ENCODE data around the gene CACNB4.

Gene CACNB4

DNA sequence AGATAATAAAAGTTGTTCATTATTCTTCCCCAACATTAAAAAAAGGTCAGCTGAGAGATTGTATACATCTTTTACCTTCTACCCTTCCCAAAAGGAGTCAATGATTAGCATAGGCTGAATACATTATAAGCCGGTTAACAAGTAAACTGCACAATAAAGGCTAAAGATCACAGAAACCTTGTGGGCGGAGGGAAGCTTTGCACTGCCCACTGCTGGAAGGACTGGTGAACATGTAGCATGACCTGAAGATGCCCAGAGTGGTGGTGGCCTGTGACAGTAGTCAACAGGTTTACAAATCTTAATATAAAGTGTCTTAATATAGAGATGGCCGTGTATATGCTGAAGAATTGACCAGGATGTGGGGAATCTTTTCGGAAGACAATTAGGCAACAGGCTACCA, 306.3 kb downstream of the CACNB4 start:
- no peak for DNase-seq (ENCODE audit: low read depth in 1 of 2, low spot score in 1 of 2)

DNA sequence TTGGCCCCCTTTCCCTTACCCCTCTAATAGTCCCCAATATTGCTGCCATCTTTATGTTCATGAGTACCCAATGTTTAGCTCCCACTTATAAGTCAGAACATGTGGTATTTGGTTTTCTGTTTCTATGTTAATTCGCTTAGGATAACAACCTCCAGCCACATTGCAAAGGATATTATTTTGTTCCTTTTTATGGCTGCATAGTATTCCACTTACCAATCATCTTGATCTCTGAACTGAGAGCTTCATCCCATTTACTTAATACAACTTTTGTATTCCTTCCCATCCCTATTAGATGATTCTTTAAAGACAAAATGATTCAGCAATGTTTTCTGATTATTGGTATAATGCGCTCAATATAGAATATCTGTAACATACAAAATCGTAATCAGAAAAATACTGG, 307.3 kb downstream of the CACNB4 start:
- no peak for DNase-seq (ENCODE audit: low read depth in 1 of 2, low spot score in 1 of 2)

DNA sequence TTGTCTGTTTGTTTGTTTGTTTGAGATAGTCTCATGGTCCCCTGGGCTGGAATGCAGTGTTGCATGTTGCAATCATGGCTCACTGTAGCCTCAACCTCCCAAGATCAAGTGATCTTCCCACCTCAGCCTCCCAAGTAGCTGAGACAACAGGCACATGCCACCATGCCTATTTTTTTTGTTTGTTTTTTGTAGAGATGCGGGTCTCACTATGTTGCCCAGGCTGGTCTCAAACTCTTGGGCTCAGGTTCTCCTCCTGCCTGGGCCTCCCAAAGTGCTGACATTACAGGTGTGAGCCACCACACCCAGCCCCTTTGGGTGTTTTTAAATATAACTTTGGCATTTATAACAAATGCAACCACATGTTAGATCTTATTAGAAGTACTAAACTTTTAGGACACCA, 308.2 kb downstream of the CACNB4 start:
- DNase-seq (ENCODE audit: low read depth in 1 of 2, low spot score in 1 of 2), result no peak

DNA sequence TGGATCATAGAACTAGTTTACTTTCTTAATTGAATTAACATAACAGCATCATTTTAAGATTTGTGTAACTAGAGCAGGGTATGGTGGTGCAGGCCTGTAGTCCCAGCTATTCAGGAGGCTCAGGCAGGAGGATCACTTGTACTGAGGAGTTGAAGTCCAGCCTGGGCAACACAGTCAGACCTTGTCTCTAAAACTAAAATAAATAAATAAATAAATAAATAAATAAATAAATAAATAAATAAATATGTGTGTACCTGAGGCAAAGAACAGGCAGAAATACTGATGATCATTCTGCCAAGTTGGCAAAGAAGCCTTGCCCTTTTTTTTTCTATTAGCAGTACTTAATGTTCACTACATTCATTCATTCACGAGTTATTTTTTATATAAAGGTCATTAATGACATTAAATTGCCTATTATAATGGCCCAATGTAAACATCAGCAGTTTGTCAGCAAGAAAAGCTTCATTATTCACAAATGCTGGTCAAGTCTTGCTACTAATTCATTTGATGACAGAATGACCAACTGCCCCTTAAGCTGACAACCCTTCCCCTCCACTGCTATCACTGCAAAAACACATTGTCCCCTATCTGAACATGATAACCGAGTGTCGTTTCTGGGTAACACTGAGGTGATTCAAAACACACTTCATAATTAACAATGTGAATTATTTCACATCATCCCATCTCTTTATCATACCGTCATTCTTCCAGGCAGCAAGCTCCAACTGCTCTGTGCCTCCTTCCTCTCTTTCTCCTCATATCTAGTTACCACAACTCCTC, 309.6 kb downstream of the CACNB4 start:
- no peak for DNase-seq (ENCODE audit: low read depth in 1 of 2, low spot score in 1 of 2)

DNA sequence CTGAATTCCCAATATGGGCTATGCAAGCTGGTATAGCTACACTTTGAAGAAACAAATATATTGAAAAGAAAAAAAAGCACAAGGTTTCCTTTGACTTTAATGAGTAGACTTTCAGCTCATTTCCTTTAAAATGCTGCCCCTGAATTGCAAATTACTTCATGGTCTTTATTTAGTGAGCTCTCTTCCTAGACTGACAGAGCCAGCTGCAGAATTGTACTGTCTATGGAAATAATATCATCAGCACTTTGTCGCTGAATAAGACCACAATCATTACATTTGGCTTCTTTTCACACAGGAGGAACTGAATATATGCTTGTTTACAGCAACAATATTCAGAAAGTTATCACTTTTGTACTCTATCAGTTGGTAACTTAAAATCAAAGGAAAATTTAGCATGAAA, 312.4 kb downstream of the CACNB4 start:
- DNase-seq (ENCODE audit: low read depth in 1 of 2, low spot score in 1 of 2), result no peak

DNA sequence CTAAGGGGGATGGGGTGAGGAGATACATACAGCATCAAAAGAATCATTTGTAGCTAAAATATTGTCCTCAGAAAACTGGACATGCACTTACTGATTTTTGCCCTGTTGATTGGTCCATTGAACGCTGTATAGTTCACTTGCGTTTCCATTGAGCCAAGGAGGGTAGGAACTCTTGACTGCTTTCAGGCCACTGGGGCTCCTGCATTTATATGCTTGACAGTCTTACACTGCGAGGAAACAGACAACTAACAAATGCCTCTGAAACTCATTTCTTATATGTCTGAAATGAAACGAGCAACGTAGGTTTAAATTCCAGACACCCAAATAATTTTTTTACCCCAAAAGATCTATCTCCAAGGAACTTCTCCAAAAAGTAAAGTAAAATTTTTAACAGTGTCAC, 312.8 kb downstream of the CACNB4 start:
- no peak for DNase-seq (ENCODE audit: low read depth in 1 of 2, low spot score in 1 of 2)

DNA sequence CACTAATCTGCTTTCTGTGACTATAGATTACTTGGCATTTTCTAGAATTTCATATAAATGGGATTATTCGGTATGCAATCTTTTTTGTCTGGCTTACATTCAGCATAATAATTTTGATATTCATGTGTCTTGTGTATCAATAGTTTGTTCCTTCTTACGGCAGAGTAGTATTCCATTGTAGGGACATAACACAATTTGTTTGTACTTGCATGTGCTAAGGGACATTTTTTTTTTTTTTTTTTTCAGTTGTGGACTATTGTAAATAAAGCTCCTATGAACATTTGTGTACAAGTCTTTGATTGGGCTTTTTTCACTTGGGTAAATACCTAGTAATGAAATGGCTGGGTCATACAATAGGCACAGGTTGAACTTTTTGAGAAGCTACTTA, 315.7 kb downstream of the CACNB4 start:
- DNase-seq (ENCODE audit: low read depth in 1 of 2, low spot score in 1 of 2), result no peak

Data from activated CD4-positive, alpha-beta T cell treated with anti-CD3 and anti-CD28 coated beads, Interleukin-2, amount 50 U/mL, for 24 hours (primary cell).